ENCODE results near the gene OBSCN. TPM values are rescaled to one million over a fixed set of nuclear protein-coding genes. Genes with fewer than 3 reads are reported as not detected.
"Not testable (repeated sequence)": the region's sequence is repeated elsewhere in the genome, so short reads cannot be mapped to it uniquely, and the experiment has no call there.

Gene OBSCN
- total RNA-seq, 2 experiments from 2014 or later, result 29.5 to 45.2 TPM

- no peak overlapping the region for H3K4me3 ChIP-seq (ENCODE audit: low read depth, low read length, poor library complexity, severe bottlenecking)
- ChIA-PET POLR2A (interaction anchor here (0.7 kb wide), 1 partner anchor 1165 kb away, joined by 3 read pairs; no protein-coding TSS in a partner anchor), CTCF (ENCODE audit: unreplicated experiment) (no interaction called here)
- BruUV-seq (replicated peaks), result no TSS peak
- H3K9me3 ChIP-seq (ENCODE audit: low read length), result peaks cover 55% of the 10 kb centered on the region
- peaks cover 92% of the 10 kb centered on the region for H3K36me3 ChIP-seq (ENCODE audit: insufficient read depth, low read length)
- no peak overlapping the region for H2AFZ ChIP-seq (ENCODE audit: low read length)
- intact Hi-C loops (cut with micrococcal nuclease; ENCODE audit: unreplicated experiment), result no loop called here
- H4K20me1 ChIP-seq (ENCODE audit: insufficient read depth, low read length), result no peaks in the 10 kb centered on the region
- H3K79me2 ChIP-seq (ENCODE audit: insufficient read depth, low read depth, low read length), result no peaks in the 10 kb centered on the region
- no peak for TF ChIP-seq CTCF (conservative IDR thresholded peaks at IDR 0.05; ENCODE audit: low read length)
- no peak for TF ChIP-seq EZH2phosphoT487 (IDR thresholded peaks at IDR 0.05; ENCODE audit: borderline replicate concordance, low read depth, low read length)
- H3K27ac ChIP-seq (ENCODE audit: low read depth, low read length, poor library complexity, severe bottlenecking), result no peak overlapping the region
- DNase-seq (ENCODE audit: low spot score), result no peak
- no peaks in the 10 kb centered on the region for H3K9me2 ChIP-seq (ENCODE audit: insufficient read depth, low read length)
- H3K4me1 ChIP-seq (ENCODE audit: insufficient read depth, low read length, poor library complexity, severe bottlenecking), result no peaks in the 10 kb centered on the region
- H3K4me2 ChIP-seq (ENCODE audit: low read length), result no peak overlapping the region
These were observed 35.2 kb downstream of the OBSCN start for GRCh38 chr1:228243093-228243492.

GRCh38 chr1:228243989-228244388, 36.1 kb downstream of the OBSCN start:
- H3K9me3 ChIP-seq (ENCODE audit: low read length), result peaks cover 55% of the 10 kb centered on the region
- H3K4me2 ChIP-seq (ENCODE audit: low read length); DNase-seq (ENCODE audit: low spot score); H3K4me1 ChIP-seq (ENCODE audit: insufficient read depth, low read length, poor library complexity, severe bottlenecking); H3K79me2 ChIP-seq (ENCODE audit: insufficient read depth, low read depth, low read length); H4K20me1 ChIP-seq (ENCODE audit: insufficient read depth, low read length); intact Hi-C loops (cut with micrococcal nuclease; ENCODE audit: unreplicated experiment); H3K27ac ChIP-seq (ENCODE audit: low read depth, low read length, poor library complexity, severe bottlenecking); H3K4me3 ChIP-seq (ENCODE audit: low read depth, low read length, poor library complexity, severe bottlenecking); BruUV-seq (replicated peaks); H3K9me2 ChIP-seq (ENCODE audit: insufficient read depth, low read length); H2AFZ ChIP-seq (ENCODE audit: low read length); CTCF ChIA-PET (ENCODE audit: unreplicated experiment): not testable (repeated sequence)
- peaks cover 92% of the 10 kb centered on the region for H3K36me3 ChIP-seq (ENCODE audit: insufficient read depth, low read length)
- POLR2A ChIA-PET, result interaction anchor here (0.8 kb wide), 1 partner anchor 159 kb away, joined by 4 read pairs; no protein-coding TSS in a partner anchor

- Histone ChIP-seq H3K36me3 (ENCODE audit: insufficient read depth, low read length) (peaks cover 95% of the 10 kb centered on the region), H3K27ac (ENCODE audit: low read depth, low read length, poor library complexity, severe bottlenecking) (no peak overlapping the region), H3K4me2 (ENCODE audit: low read length) (no peak overlapping the region), H3K4me1 (ENCODE audit: insufficient read depth, low read length, poor library complexity, severe bottlenecking) (no peaks in the 10 kb centered on the region), H2AFZ (ENCODE audit: low read length) (no peak overlapping the region), H3K79me2 (ENCODE audit: insufficient read depth, low read depth, low read length) (no peaks in the 10 kb centered on the region), H3K9me2 (ENCODE audit: insufficient read depth, low read length) (no peaks in the 10 kb centered on the region), H3K9me3 (ENCODE audit: low read length) (peaks cover 55% of the 10 kb centered on the region), H3K4me3 (ENCODE audit: low read depth, low read length, poor library complexity, severe bottlenecking) (no peak overlapping the region), H4K20me1 (ENCODE audit: insufficient read depth, low read length) (no peaks in the 10 kb centered on the region)
- DNase-seq (ENCODE audit: low spot score), result no peak
- CTCF ChIA-PET (ENCODE audit: unreplicated experiment), result interaction anchor here (0.6 kb wide), 1 partner anchor 9 kb away, joined by 3 read pairs; no protein-coding TSS in a partner anchor
- BruUV-seq (replicated peaks), result no TSS peak
- intact Hi-C loops (cut with micrococcal nuclease; ENCODE audit: unreplicated experiment), result no loop called here
- TF ChIP-seq CTCF (conservative IDR thresholded peaks at IDR 0.05; ENCODE audit: low read length), result no peak
- no peak for TF ChIP-seq EZH2phosphoT487 (IDR thresholded peaks at IDR 0.05; ENCODE audit: borderline replicate concordance, low read depth, low read length)
- POLR2A ChIA-PET, result no interaction called here
These were observed 37.3 kb downstream of the OBSCN start for GRCh38 chr1:228245111-228245510.

Measured in OCI-LY7 (cell line).